SK-N-SH treated with all-trans-retinoic acid at 6 μM for 48 hours (cell line): ENCODE measurements around the gene SLC22A4.

Experiments used
- ATAC-seq: fragments of 200-7000 bp; cut with Tn5 transposase; 3 replicates; pipeline ENCODE4 v1.9.1; 2020; ENCODE audit warnings: mild to moderate bottlenecking, moderate library complexity
- ARNTL ChIP-seq: fragments of 450-650 bp; formaldehyde crosslinking; IDR thresholded peaks from 2 replicates; pipeline ENCODE4 v1.5.0; 2020; ENCODE audit warnings: low read depth, mild to moderate bottlenecking, moderate library complexity, borderline replicate concordance
- BACH2 ChIP-seq: fragments of 250-450 bp; sonication (Bioruptor Pico); IDR thresholded peaks from 2 replicates; pipeline ENCODE4 v1.9.0; 2021; ENCODE audit warnings: mild to moderate bottlenecking, borderline replicate concordance
- CREB5 ChIP-seq: fragments of 250-450 bp; sonication (Bioruptor Pico); IDR thresholded peaks from 2 replicates; pipeline ENCODE4 v1.5.1; 2020; ENCODE audit warnings: low read depth, mild to moderate bottlenecking, moderate library complexity
- CSDC2 ChIP-seq: fragments of 250-450 bp; sonication (Bioruptor Pico); IDR thresholded peaks from 2 replicates; pipeline ENCODE4 v1.5.0; 2020; ENCODE audit warnings: mild to moderate bottlenecking, moderate library complexity
- CSRNP3 ChIP-seq: fragments of 250-450 bp; sonication (Bioruptor Pico); IDR thresholded peaks from 2 replicates; pipeline ENCODE4 v1.5.1; 2021; ENCODE audit warnings: mild to moderate bottlenecking, moderate library complexity
- ESRRG ChIP-seq: fragments of 250-450 bp; sonication (Bioruptor Pico); IDR thresholded peaks from 2 replicates; pipeline ENCODE4 v1.6.1; 2021; ENCODE audit warnings: mild to moderate bottlenecking
- GLIS3 ChIP-seq: fragments of 250-450 bp; sonication (Bioruptor Pico); IDR thresholded peaks from 2 replicates; pipeline ENCODE4 v1.5.0; 2020; ENCODE audit warnings: mild to moderate bottlenecking, moderate library complexity
- ISL1 ChIP-seq: fragments of 250-450 bp; sonication (Bioruptor Pico); IDR thresholded peaks from 2 replicates; pipeline ENCODE4 v2.1.2; 2022; ENCODE audit warnings: mild to moderate bottlenecking, moderate library complexity
- OSR1 ChIP-seq: fragments of 250-450 bp; sonication (Bioruptor Pico); IDR thresholded peaks from 2 replicates; pipeline ENCODE4 v1.8.0; 2022; ENCODE audit warnings: moderate library complexity, mild to moderate bottlenecking, inconsistent platforms
- PATZ1 ChIP-seq: fragments of 250-450 bp; sonication (Bioruptor Pico); IDR thresholded peaks from 2 replicates; pipeline ENCODE4 v1.8.0; 2020; ENCODE audit warnings: mild to moderate bottlenecking, moderate library complexity, borderline replicate concordance
- POU6F1 ChIP-seq: fragments of 250-450 bp; sonication (Bioruptor Pico); IDR thresholded peaks from 2 replicates; pipeline ENCODE4 v1.8.0; 2021; ENCODE audit warnings: low read depth, mild to moderate bottlenecking, moderate library complexity, borderline replicate concordance
- PPARA ChIP-seq: fragments of 250-450 bp; sonication (Bioruptor Pico); IDR thresholded peaks from 2 replicates; pipeline ENCODE4 v1.5.0; 2020; ENCODE audit warnings: mild to moderate bottlenecking, borderline replicate concordance
- RARB ChIP-seq: fragments of 250-450 bp; sonication (Bioruptor Pico); IDR thresholded peaks from 2 replicates; pipeline ENCODE4 v1.8.0; 2021; ENCODE audit warnings: mild to moderate bottlenecking, moderate library complexity
- SNAI2 ChIP-seq: fragments of 250-450 bp; sonication (Bioruptor Pico); IDR thresholded peaks from 2 replicates; pipeline ENCODE4 v1.5.0; 2020; ENCODE audit warnings: mild to moderate bottlenecking, moderate library complexity
- TCF4 ChIP-seq: fragments of 250-450 bp; sonication (Bioruptor Pico); IDR thresholded peaks from 2 replicates; pipeline ENCODE4 v1.8.0; 2021; ENCODE audit warnings: mild to moderate bottlenecking, moderate library complexity, borderline replicate concordance
- TOX ChIP-seq: fragments of 250-450 bp; sonication (Bioruptor Pico); IDR thresholded peaks from 2 replicates; pipeline ENCODE4 v1.8.0; 2021; ENCODE audit warnings: mild to moderate bottlenecking, moderate library complexity, borderline replicate concordance
- ZC3H10 ChIP-seq: fragments of 250-450 bp; sonication (Bioruptor Pico); IDR thresholded peaks from 2 replicates; pipeline ENCODE4 v1.5.1; 2021; ENCODE audit warnings: mild to moderate bottlenecking, moderate library complexity
- ZFP3 ChIP-seq: fragments of 250-450 bp; sonication (Bioruptor Pico); IDR thresholded peaks from 2 replicates; pipeline ENCODE4 v1.5.0; 2020; ENCODE audit warnings: mild to moderate bottlenecking, moderate library complexity
- ZFP30 ChIP-seq: fragments of 450-650 bp; formaldehyde crosslinking; IDR thresholded peaks from 2 replicates; pipeline ENCODE4 v1.5.0; 2022; ENCODE audit warnings: mild to moderate bottlenecking, moderate library complexity
- ZNF565 ChIP-seq: fragments of 450-650 bp; formaldehyde crosslinking; conservative IDR thresholded peaks from 2 replicates; pipeline ENCODE4 v1.5.0; 2020; ENCODE audit warnings: low read depth, mild to moderate bottlenecking, moderate library complexity
- ZNF70 ChIP-seq: fragments of 450-650 bp; formaldehyde crosslinking; IDR thresholded peaks from 2 replicates; pipeline ENCODE4 v1.5.0; 2020; ENCODE audit warnings: mild to moderate bottlenecking, moderate library complexity
- ZNF8 ChIP-seq: fragments of 450-650 bp; formaldehyde crosslinking; IDR thresholded peaks from 2 replicates; pipeline ENCODE4 v1.5.0; 2020; ENCODE audit warnings: mild to moderate bottlenecking, moderate library complexity

SLC22A4 gene

GRCh38 chr5:132354381-132355139 lies 60.4 kb downstream of the SLC22A4 start:
- no peak for ATAC-seq
- TF ChIP-seq PATZ1 (CRISPR knock-in tag) (no peak), PPARA (CRISPR knock-in tag) (no peak), ESRRG (CRISPR knock-in tag) (no peak), ZNF565 (no peak)

- no peak for TF ChIP-seq ESRRG (CRISPR knock-in tag)
- TF ChIP-seq ZNF70 (CRISPR knock-in tag): no peak
- no peak for TF ChIP-seq ZNF565
- no peak for TF ChIP-seq SNAI2 (CRISPR knock-in tag)
- TF ChIP-seq PATZ1 (CRISPR knock-in tag): no peak
- TF ChIP-seq OSR1 (CRISPR knock-in tag): no peak
- TF ChIP-seq RARB: no peak
- TF ChIP-seq TOX: no peak
- no peak for TF ChIP-seq POU6F1
- TF ChIP-seq CREB5 (CRISPR knock-in tag): no peak
- TF ChIP-seq BACH2 (CRISPR knock-in tag): no peak
- TF ChIP-seq, all 23 proteins: peak for 0
- ATAC-seq: no peak
Measured at GRCh38 chr5:132355140-132355765, 61.1 kb downstream of the SLC22A4 start.

- TF ChIP-seq GLIS3 (CRISPR knock-in tag): no peak
- ATAC-seq: no peak
Measured at GRCh38 chr5:132358775-132359174, 64.6 kb downstream of the SLC22A4 start.

GRCh38 chr5:132362086-132362485 lies 67.9 kb downstream of the SLC22A4 start:
- ATAC-seq: no peak
- TF ChIP-seq PATZ1 (CRISPR knock-in tag): no peak
- TF ChIP-seq ARNTL: no peak
- TF ChIP-seq CSRNP3: no peak
- no peak for TF ChIP-seq SNAI2 (CRISPR knock-in tag)
- no peak for TF ChIP-seq TCF4 (CRISPR knock-in tag)
- no peak for TF ChIP-seq CREB5 (CRISPR knock-in tag)
- no peak for TF ChIP-seq ZC3H10 (CRISPR knock-in tag)
- TF ChIP-seq ZNF565: no peak
- TF ChIP-seq PPARA (CRISPR knock-in tag): no peak
- TF ChIP-seq RARB: no peak
- TF ChIP-seq ESRRG (CRISPR knock-in tag): no peak
- no peak for TF ChIP-seq ZNF8 (CRISPR knock-in tag)
- TF ChIP-seq ZFP3 (CRISPR knock-in tag): no peak
- no peak for TF ChIP-seq ZFP30 (CRISPR knock-in tag)
- no peak for TF ChIP-seq ISL1
- no peak for TF ChIP-seq OSR1 (CRISPR knock-in tag)
- no peak for TF ChIP-seq ZNF70 (CRISPR knock-in tag)
- no peak for TF ChIP-seq CSDC2 (CRISPR knock-in tag)
